Stimulated activated CD4-positive, alpha-beta T cell treated with anti-CD3 and anti-CD28 coated beads, Interleukin-4, amount 100 ng/mL, for 48 hours (primary cell): ENCODE measurements around the gene MGAT2.

Source experiments
- DNase-seq, 2 donors: peaks; one replicate each; pipeline ENCODE4 v3.0.0-alpha.2; 2020; ENCODE audit warnings: low read depth in 2 of 2

The MGAT2 gene

DNA sequence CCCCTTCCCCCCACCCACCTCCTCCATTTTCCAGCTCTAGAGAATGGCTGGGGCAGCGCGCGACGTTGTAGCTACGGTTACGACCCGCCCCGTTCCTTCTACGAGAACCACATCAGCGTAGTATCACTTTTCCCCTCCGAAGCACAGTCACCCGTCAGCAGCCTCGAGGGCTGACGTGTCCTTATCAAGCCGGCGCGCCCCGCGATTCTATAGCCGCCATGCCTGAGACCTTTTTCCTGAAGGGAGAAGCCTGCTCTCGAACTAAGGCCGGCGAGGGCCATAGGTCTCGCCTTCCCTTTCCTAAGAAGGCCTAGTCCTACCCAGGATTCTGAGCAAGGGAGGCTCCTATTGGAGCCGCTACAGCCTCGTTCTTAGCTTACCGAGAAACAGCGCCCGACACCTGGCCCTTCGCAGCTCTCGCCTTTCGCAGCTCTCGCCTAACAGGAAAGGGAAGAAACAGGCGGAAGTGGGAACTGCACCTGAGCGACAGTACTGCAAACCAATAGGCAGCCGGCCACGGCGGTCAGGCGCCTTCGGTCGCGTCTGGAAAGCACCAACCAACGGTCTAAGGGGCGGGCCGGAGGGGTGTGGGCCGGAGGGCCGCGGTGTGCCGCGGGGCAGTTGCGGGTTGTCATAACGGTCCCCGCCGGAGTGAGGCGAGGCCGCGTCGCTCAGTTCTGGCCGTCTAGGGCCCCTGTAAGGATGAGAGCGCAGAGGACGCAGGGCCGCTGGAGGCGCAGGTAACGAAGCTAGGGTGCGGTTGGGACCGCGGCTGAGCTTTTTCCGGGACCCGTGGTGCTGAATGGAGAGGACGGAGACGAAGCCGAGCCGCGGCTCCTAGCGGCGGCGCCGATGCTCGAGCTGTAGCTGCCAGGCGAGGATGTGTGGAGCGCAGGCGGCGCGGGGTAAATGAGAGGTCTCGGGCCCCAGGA lies at the start of gene MGAT2, which contains the start of gene RPL36AL:
TSS of gene MGAT2 (plus strand) at position 618 of the 932 bp plus-strand sequence. CDS start 470 bp downstream, outside the sequence.
TSS of gene RPL36AL (minus strand) at position 445 of the 932 bp plus-strand sequence. CDS start 1,522 bp downstream, outside the sequence.
- DNase-seq, result peak; percentile 90 to 92

DNA sequence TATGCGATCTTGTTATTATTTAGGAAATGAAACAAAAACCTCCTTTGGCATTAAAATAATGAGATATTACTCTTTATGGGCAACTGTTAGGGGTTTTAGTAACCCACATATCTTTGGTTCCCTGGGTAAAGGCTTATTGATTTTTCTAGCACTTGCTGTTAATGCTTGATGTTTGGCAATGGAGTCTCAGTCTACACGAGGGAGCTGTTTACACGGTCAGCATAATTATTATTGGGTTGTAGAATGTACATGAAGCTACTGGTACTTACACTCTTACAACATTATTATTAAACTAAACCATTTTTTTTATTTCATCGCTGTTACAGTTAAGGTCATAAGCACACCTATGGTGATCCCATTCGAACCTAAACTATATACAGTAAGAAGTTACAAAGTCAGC lies 46.6 kb upstream of the MGAT2 start:
- no peak for DNase-seq

DNA sequence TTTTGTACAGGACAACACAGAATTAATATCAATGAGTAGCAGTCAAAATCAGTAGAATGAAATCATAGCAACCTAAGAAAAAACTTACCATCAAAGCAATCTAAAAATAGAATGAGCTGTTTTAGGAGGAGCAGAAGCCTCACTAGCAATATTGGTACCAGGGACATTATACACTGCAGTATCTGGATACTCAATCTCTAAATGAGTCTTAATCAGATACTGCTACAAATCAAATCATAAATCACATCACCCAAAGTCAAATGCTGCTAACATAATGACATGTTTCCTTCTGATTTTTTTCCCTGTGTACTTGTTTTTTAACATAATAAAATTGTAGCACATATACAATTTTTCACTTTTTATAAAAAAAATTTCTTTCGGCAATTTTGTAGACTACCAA lies 42.5 kb upstream of the MGAT2 start:
- no peak for DNase-seq

DNA sequence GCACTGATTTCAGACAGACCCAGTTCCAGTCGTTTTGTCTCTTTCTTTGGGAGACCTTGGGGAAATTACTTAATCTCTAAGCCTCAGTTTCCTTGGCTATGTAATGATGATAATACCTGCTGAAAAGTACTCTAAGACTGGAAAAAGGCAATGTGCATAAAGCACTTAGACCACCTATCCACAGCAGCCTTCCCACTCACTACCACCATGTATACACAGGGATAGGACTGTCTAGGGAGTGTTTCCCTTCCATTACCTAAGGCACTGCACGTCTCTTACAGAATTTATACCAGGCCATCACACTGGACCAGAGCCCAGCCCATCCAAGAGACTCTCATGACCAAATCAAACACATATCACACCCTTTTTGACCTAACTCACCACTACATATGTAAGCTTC lies 40.8 kb upstream of the MGAT2 start:
- DNase-seq, result no peak

DNA sequence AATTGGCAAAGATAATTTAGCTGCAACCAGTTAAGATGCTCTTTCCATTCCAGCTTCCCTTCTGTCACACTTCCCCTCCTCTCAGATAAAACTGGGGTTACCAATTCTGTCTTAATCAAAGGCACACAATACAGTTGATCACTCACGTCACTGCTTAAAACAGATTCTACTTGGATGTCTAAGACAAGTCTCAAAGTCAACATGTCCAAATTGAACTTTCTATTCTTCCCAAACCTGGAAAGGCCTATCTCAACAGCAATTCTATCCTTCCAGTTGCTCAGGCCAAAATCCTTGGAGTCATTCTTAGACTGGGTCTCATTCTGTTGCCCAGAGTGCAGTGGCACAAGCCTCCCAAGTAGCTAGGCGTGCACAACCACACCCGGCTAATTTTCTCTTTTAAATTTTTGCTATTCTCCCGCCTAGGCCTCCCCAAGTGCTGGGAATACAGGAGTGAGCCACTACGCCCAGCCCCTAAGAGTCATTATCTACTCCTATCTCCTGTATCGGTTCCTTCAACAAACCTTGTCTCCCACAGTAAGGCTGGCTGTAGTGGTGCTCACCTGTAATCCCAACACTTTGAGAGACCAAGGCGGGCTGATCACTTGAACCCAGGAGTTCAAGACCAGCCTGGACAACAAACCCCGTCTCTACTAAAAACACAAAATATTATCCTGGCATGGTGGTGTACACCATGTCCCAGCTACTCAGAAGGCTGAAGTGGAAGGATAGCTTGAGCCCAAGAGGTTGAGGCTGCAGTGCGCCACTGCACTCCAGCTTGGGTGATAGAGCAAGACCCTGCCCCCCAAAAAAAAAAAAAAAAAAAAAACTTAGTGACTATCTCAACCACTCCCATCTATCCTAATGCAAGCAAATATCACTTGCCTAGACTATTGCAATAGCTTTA lies 39.1 kb upstream of the MGAT2 start:
- DNase-seq, result no peak

DNA sequence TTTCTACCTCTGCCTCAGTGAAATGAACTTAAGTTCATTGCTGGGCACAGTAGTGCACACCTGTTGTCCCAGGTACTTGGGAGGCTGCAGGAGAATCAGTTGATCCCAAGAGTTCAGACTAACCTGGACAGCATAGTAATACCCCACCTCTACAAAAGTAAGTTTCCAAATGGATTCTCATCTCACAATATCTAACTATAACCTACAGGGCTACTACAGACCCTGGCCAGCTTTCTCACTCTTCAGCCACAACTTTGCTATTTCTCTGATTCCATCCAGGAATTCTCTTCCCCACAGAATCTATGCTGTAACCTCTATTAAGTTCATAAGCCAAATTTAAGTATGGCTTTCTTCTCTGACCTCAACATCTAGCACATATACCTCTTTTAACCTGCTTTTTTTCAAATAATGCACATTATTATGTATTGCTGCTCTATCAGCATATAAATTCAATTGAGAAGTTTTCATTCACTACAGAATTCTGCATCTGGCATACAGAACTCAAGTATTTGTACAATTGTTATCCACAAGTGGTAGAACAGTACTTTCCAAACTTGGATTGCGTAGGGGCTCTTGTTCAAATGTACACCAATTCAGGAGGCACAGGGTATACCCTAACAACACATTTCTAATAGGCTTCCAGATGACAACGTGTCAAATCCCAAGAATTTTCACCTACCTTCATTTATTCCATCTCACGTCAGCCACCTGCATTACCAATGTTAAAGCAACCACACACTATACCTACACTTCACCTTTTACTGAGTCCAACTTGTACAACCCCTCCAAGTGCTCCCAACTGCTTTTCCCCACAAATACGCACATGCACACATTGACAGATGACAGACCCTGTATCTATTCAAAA lies 38.3 kb upstream of the MGAT2 start:
- DNase-seq, result no peak

DNA sequence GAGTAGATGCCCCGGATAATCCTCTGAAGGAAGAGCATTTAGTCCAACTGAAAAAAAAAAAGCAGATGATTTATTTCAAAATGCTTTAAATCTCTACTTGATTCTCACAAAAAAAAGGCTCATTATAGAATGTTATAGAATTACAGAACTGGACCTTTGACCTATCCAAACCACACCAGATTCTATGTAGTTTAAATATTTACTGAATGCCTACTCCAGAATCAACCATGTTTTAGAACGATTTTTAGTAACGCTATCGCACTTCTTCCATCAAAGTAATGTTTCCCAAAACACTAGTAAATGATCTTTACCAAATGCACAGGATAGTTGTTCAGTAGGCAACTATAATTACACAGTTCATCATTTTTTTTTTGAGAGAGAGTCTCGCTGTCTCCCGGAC lies 37.0 kb upstream of the MGAT2 start:
- DNase-seq, result no peak

DNA sequence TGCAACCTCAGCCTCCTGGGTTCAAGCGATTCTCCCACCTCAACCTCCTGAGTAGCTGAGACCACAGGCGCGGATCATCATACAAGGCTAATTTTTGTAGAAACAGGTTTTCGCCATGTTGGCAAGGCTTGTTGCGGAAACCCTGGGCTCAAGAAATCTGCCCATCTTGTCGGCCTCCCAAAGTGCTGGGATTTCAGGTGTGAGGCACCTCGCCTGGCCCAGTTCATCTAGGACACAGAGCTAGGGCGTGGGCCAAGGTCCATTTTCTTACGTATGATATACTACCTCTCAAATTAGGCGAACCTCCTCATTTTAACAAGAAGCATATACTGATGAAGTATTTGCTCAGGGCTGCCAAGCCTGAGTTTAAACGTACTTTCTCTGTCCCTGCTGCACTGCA lies 36.5 kb upstream of the MGAT2 start:
- DNase-seq, result no peak

DNA sequence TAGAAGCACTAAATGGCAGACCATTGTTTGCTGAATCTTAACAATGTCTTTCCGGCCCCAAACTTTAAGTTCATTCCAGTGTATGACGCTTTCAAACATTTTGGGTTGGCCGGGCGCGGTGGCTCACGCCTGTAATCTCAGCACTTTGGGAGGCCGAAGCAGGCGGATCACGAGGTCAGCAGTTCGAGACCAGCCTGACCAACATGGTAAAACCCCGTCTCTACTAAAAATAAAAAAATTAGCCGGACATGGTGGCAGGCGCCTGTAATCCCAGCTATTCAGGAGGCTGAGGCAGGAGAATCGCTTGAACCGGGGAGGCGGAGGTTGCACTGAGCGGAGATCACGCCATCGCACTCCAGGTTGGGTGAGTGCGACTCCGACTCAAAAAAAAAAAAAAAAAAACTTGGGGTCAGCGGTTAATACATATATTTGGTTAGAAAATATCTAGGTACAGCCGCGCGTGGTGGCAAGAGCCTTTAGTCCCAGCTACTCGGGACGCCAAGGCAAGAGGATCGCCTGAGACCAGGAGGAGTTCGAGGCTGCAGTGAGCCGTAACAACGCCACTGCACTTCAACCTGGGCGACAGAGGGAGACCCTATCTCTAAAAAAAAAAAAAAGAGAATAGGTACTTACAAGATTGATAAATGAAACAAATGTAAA lies 35.5 kb upstream of the MGAT2 start:
- DNase-seq, result peak in 1 of 2 donors; percentile 21

DNA sequence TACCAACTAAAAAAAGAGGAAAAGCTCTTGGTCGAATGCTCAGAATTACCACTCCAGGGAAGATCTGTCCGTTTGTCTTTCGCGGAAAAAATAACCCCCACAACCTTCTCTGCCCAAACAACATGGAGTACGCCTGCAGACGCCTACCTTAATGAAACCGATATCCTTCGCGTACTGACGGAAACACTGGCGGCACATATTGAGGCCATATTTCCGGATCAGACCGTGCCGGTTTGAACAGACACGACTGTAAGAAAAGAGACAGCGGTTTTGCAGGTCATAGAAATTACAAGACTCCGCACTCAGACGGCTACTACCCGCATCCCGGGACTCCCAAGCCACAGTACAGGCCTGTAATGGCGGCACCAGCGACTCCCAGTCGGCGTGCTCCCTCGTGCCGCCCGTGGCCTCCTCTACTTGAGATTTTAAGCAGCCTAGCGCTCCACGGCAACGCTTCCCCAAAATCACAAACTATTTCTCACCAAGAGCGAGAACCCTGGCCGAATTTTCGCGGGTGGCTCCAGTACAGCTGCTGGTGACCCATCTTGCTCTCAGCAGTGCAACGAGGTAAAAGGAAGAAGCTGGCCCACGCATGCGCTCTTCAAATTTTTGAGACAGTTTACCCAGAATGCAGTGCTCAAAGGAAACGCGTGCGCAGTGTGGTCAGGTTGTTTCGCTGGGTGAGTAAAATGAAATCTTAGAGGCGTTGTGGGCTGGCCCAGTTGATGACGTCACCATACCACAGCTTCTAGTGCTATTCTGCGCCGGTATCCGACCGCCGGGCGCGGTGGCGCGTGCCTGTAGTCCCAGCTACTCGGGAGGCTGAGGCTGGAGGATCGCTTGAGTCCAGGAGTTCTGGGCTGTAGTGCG lies 34.6 kb upstream of the MGAT2 start, which contains the start of gene RPS29:
TSS of gene RPS29 (minus strand) at position 578 of the 870 bp plus-strand sequence. CDS start at position 544, 34 bp downstream.
- DNase-seq, result peak; percentile 94 to 95

DNA sequence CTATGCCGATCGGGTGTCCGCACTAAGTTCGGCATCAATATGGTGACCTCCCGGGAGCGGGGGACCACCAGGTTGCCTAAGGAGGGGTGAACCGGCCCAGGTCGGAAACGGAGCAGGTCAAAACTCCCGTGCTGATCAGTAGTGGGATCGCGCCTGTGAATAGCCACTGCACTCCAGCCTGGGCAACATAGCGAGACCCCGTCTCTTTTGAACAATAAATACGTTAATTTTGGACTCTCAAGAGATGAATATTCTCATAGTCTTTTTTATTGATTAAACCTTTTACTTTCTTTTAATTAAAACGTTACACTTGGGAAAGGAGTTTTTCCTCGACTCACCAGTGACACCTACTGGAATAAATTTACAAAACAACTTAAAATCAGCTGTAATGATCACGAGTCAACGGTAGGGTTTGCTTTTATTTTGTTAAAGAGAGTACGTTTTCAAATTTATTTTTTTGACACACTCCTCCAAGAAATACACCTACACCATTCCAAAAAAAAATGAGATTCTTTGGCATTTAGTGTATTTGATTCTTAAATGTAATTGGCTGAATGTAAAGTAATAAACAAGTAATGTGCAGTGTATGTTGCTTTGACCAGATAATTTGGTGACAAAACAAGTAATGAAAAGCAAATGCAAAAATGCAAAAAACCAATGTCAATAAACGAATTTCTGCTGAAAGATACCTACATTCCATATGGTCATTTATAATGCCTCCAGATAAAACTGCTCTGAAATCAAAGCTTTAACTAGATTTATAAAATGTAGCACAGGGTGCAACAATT lies 33.7 kb upstream of the MGAT2 start:
- peak; percentile 44 to 53 for DNase-seq

DNA sequence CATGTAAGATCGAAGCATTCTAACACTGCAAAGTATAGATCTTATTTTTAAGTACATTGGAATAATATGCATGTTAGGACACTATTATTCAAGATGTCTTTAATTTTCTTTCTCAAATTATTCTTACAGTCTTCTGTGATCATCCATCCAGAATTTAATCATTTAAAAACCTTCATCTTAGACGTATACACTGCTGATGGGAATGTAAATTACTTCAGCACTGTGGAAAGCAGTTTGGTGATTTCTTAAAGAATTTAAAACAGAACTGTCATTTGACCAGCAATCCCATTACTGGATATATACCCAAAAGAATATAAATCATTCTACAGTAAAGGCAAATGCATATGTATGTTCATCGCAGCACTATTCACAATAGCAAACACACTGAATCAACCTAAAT lies 31.2 kb upstream of the MGAT2 start:
- DNase-seq, result no peak

DNA sequence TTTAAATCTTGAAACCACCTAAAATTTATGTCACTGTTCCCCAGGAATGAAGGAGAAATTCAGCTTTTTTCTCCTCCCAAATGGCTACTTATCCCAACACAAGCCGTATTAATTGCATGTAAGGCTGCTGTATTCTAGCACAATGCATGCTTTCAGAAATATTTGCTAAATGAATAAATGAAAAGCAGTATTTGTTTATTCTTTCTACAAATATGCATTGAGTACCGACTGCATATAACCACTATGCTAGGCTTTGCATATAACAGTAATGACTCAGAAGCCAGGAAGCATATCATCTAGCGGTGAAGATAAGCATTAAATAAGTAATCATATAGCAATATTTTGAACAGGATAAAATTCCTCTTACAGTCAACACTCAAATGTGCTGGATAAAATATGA lies 27.6 kb upstream of the MGAT2 start:
- no peak for DNase-seq

DNA sequence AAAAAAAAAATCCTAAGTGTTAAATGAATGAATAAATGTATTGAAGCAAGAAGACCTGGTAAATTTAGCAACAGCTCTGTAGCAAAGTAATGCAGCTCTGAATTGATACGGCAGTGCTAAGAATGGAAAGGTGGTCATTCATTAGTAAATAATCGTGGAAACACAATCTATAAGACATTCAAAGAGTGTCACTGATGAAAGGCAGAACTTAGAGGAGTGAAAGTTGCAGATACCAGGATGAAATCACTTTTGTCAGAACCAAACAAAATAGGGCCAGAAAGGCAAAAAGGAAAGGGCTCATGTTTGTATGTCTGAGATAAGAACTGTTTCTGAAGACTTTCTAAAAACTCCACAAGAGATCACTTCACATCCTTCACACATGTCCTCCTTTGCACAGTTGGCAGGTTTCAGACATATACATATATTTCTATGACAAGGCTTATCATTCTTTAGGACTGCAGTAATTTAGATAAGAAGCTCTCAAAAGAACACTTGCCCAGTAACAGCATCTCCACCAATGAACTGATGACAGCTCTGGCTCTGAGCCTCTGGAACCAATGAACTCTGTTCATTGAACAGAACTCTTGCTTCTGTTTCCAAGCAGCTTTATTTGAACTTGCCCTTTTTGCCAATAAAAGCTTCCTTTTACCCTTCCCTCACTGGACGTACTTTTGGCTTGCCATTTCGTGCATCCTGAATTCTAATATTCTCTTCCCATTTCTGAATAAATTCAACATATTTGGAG lies 26.1 kb upstream of the MGAT2 start:
- DNase-seq, result no peak

DNA sequence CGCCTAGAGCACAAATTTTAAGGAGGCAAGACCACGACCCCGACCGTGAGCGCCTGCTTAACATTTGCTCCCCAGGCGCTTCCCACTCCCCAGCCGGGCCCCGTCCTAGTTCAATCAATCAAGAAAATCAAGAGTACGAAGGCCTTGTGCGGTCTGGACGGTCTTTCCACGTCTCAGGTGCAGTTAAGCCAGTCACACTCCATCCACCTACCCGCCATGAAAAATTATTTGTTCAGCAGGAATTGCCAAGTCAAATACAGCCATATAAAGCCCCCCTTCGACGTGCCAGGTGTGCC lies 22.5 kb upstream of the MGAT2 start:
- no peak for DNase-seq

DNA sequence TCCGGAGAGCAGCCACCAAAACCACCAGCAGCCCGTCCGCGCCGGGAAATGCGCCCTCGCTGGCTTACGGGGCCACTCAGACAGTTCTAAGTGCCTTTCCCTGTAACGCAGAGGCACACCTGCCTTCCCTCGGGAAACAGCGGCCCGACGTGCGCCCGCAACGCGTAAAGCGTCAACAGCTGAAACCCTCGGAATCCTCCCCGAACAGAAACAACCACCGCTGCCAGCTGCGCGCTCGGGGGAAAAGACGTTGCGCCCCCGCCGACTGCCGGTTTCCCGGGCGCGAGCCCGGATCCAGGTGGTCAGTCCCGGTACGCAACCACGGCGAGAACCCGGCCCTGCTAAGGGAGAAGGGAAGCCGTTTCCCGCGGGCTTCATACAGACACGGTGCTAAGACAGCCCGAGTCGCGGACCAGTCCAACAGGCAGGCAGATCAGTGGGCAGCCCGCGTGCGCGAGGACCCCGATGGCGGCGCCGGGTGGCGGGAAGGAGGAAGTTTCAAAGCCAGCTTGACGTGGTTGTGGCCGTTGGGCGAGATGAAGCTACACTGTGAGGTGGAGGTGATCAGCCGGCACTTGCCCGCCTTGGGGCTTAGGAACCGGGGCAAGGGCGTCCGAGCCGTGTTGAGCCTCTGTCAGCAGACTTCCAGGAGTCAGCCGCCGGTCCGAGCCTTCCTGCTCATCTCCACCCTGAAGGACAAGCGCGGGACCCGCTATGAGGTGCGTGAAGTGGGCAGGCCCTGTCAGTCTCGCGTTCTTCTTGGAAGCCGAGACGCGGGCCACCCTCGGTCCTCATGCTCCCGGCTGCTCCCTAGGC lies 21.9 kb upstream of the MGAT2 start, which contains the start of gene LRR1:
TSS of gene LRR1 (plus strand) at position 456 of the 816 bp plus-strand sequence. CDS start at position 537, 81 bp downstream.
- DNase-seq, result peak; percentile 80 to 83

DNA sequence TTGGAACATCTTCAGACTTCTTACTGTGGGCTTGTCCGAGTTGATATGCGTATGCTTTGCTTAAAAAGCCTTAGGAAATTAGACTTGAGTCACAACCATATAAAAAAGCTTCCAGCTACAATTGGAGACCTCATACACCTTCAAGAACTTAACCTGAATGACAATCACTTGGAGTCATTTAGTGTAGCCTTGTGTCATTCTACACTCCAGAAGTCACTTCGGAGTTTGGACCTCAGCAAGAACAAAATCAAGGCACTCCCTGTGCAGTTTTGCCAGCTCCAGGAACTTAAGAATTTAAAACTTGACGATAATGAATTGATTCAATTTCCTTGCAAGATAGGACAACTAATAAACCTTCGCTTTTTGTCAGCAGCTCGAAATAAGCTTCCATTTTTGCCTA lies 13.0 kb upstream of the MGAT2 start:
- no peak for DNase-seq
